Measurements from ENCODE around the gene PTPRE. TPM values are rescaled to one million over a fixed set of nuclear protein-coding genes. Genes with fewer than 3 reads are reported as not detected.

Gene PTPRE
- polyA plus RNA-seq, 1 of the 3 experiments (the other 2 are of a cell fraction), result 11.8 TPM

DNA sequence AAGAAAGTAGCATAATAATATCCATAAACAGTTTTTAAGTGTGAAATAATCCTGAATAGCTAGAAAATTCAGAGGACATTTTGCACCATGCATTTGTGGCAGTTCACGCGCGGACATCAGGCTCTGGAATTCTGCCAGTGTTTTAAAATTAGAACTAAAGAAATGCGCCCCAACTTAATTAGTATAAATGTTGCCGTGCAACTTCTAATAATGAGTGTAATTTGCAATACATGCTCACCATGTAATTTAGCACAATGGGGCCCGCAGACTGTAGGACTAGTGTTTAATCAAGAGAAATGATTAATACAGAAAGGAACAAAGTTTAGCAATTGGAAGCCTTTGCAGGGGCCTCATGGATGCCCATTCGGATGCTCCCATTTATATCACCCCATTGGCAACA lies 96.6 kb downstream of the PTPRE start:
- ChIA-PET POLR2A (no interaction called here), CTCF (interaction anchor here (0.8 to 16.5 kb wide), 3 partner anchors 8 to 93 kb away, joined by 3 to 389 read pairs (median 34); partner anchors contain the start of gene PTPRE)
- no peak overlapping the region for H3K4me3 ChIP-seq (ENCODE audit: low read depth in 2 of 2, low read length in 1 of 2)
- H3K9ac ChIP-seq, result no peak overlapping the region
- H3K4me2 ChIP-seq, result no peak overlapping the region
- TF ChIP-seq MXI1 (IDR thresholded peaks at IDR 0.05; ENCODE audit: low read depth, low read length) (no peak), MEF2A (IDR thresholded peaks at IDR 0.05; ENCODE audit: borderline replicate concordance, low read depth) (no peak), JUND (IDR thresholded peaks at IDR 0.05) (no peak), YY1 (IDR thresholded peaks at IDR 0.05; ENCODE audit: low read depth) (no peak), POLR2AphosphoS5 (IDR thresholded peaks at IDR 0.05; ENCODE audit: low read depth, low read length) (no peak), SMC3 (IDR thresholded peaks at IDR 0.05; ENCODE audit: low read depth, low read length) (no peak), EZH2phosphoT487 (IDR thresholded peaks at IDR 0.05; ENCODE audit: borderline replicate concordance, low read depth) (no peak), RCOR1 (IDR thresholded peaks at IDR 0.05; ENCODE audit: low read length) (no peak), SIN3A (IDR thresholded peaks at IDR 0.05; ENCODE audit: borderline replicate concordance, low read depth, low read length) (no peak), CHD2 (IDR thresholded peaks at IDR 0.05; ENCODE audit: low read length, partially characterized antibody) (no peak), GATA2 (CRISPR knock-in tag; IDR thresholded peaks at IDR 0.05) (no peak)
- TF ChIP-seq, protein P1, sequence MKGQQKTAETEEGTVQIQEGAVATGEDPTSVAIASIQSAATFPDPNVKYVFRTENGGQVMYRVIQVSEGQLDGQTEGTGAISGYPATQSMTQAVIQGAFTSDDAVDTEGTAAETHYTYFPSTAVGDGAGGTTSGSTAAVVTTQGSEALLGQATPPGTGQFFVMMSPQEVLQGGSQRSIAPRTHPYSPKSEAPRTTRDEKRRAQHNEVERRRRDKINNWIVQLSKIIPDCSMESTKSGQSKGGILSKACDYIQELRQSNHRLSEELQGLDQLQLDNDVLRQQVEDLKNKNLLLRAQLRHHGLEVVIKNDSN (IDR thresholded peaks at IDR 0.05; ENCODE audit: borderline replicate concordance, low read depth), result no peak
- TF ChIP-seq, protein P2, sequence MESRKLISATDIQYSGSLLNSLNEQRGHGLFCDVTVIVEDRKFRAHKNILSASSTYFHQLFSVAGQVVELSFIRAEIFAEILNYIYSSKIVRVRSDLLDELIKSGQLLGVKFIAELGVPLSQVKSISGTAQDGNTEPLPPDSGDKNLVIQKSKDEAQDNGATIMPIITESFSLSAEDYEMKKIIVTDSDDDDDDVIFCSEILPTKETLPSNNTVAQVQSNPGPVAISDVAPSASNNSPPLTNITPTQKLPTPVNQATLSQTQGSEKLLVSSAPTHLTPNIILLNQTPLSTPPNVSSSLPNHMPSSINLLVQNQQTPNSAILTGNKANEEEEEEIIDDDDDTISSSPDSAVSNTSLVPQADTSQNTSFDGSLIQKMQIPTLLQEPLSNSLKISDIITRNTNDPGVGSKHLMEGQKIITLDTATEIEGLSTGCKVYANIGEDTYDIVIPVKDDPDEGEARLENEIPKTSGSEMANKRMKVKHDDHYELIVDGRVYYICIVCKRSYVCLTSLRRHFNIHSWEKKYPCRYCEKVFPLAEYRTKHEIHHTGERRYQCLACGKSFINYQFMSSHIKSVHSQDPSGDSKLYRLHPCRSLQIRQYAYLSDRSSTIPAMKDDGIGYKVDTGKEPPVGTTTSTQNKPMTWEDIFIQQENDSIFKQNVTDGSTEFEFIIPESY (IDR thresholded peaks at IDR 0.05; ENCODE audit: borderline replicate concordance, low read depth), result no peak
- TF ChIP-seq, protein P3, sequence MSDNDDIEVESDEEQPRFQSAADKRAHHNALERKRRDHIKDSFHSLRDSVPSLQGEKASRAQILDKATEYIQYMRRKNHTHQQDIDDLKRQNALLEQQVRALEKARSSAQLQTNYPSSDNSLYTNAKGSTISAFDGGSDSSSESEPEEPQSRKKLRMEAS (IDR thresholded peaks at IDR 0.05; ENCODE audit: low read depth), result no peak
- TF ChIP-seq, protein P4, sequence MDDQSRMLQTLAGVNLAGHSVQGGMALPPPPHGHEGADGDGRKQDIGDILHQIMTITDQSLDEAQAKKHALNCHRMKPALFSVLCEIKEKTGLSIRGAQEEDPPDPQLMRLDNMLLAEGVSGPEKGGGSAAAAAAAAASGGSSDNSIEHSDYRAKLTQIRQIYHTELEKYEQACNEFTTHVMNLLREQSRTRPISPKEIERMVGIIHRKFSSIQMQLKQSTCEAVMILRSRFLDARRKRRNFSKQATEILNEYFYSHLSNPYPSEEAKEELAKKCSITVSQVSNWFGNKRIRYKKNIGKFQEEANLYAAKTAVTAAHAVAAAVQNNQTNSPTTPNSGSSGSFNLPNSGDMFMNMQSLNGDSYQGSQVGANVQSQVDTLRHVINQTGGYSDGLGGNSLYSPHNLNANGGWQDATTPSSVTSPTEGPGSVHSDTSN (IDR thresholded peaks at IDR 0.05), result no peak
- TF ChIP-seq, protein P5, sequence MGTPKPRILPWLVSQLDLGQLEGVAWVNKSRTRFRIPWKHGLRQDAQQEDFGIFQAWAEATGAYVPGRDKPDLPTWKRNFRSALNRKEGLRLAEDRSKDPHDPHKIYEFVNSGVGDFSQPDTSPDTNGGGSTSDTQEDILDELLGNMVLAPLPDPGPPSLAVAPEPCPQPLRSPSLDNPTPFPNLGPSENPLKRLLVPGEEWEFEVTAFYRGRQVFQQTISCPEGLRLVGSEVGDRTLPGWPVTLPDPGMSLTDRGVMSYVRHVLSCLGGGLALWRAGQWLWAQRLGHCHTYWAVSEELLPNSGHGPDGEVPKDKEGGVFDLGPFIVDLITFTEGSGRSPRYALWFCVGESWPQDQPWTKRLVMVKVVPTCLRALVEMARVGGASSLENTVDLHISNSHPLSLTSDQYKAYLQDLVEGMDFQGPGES (IDR thresholded peaks at IDR 0.05; ENCODE audit: low read depth, low read length), result no peak
- H2AFZ ChIP-seq (ENCODE audit: low read depth), result no peak overlapping the region
- H3K27ac ChIP-seq (ENCODE audit: low read depth in 2 of 2, low read length in 1 of 2), result no peak overlapping the region
- H3K27me3 ChIP-seq (ENCODE audit: insufficient read depth), result no peaks in the 10 kb centered on the region
- H4K20me1 ChIP-seq (ENCODE audit: insufficient read depth), result no peaks in the 10 kb centered on the region
- H3K4me1 ChIP-seq (ENCODE audit: control insufficient read depth in 1 of 2, insufficient read depth in 2 of 2, low read depth in 1 of 2, low read length in 1 of 2), result peaks cover 2 to 10% of the 10 kb centered on the region in 2 experiments; a peak in 1 of 4 replicates
- H3K36me3 ChIP-seq (replicated peaks in 1 of 2; ENCODE audit: control insufficient read depth in 1 of 2, insufficient read depth in 2 of 2, low read length in 1 of 2), result no peaks in the 10 kb centered on the region
- H3K79me2 ChIP-seq (ENCODE audit: insufficient read depth), result no peaks in the 10 kb centered on the region
- DNase-seq, result no peak
- H3K9me3 ChIP-seq, result no peaks in the 10 kb centered on the region
- 87% methylated on average over 7 of the region's 7 CpGs for whole genome bisulfite sequencing (ENCODE audit: low lambda C conversion rate)
- H3F3A ChIP-seq (replicated peaks; ENCODE audit: insufficient read depth), result no peaks in the 10 kb centered on the region
- no peaks in the 10 kb centered on the region for H3K9me2 ChIP-seq
